GM10847 (cell line): ENCODE data around the gene MS4A3.

Experiments
- POLR2A ChIP-seq: IDR thresholded peaks from 2 replicates; pipeline ENCODE4 v1.6.1; 2011; ENCODE audit not compliant: insufficient read length; ENCODE audit errors: extremely low read depth

MS4A3 gene

DNA sequence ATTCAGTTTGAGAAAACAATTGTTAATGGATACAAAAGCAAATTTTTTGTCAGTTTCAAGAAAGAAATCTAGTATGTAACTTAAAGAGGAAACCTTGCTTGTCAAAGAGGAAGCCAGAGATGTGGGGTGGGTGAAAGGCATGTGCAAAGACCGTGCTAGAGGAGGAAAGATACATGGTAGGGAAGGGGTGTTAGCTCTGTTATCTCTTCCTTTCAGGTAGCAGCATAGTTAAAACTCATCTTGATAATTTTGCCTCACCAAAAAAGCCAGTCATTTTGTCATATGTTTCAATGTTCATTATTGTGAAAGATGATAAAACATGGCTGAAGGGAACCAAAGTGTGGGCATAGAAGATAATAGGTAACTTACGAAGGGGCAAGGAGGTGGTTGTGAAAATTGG, 29.4 kb downstream of the MS4A3 start:
- no peak for TF ChIP-seq POLR2A

DNA sequence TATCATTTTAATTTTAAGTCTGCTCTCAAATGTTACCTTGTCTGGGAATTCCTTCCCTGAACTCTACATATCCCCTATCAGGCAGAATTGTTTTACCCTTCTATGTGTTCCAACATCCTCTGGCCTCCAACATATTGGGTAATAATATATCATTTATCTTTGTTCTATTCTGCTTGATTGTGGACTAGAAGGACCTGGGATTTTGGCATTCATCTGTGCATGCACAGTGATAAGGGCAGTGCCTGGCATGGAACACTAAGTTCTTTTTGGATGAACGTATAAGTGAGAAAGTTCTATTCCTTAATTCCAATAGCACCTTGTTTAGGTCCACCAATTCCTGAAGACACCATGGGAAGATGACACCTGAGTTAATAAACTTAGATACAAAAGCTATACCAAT, 30.8 kb downstream of the MS4A3 start:
- no peak for TF ChIP-seq POLR2A

DNA sequence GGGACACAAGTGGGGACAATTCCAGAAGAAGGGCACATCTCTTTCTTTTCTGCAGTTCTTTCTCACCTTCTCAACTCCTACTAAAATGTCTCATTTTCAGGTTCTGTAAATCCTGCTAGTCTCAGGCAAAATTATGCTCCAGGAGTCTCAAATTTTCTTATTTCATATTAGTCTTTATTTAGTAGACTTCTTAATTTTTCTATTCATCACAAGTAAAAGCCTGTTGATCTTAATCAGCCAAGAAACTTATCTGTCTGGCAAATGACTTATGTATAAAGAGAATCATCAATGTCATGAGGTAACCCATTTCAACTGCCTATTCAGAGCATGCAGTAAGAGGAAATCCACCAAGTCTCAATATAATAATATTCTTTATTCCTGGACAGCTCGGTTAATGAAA, 31.9 kb downstream of the MS4A3 start, which contains the start of gene MS4A2:
MS4A2 (plus strand) TSS at position 301 of the 400 bp plus-strand sequence. CDS start 102 bp downstream, outside the sequence.
- no peak for TF ChIP-seq POLR2A

- TF ChIP-seq POLR2A, result no peak
Observed at GRCh38 chr11:60095477-60096120, 39.1 kb downstream of the MS4A3 start.

GRCh38 chr11:60097189-60097588, 40.7 kb downstream of the MS4A3 start:
- TF ChIP-seq POLR2A, result no peak

DNA sequence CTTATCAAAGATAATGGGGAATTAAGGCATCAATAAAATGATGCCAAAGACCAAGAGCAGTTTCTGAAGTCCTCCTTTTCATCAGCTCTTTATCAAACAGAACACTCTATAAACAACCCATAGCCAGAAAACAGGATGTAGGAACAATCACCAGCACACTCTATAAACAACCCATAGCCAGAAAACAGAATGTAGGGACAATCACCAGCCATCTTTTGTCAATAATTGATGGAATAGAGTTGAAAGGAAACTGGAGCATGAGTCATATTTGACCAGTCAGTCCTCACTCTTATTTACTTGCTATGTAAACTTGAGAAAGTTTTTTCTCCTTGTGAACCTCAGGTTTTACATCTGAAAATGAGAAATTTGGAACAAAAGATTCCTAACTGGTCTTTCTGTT, 42.0 kb downstream of the MS4A3 start:
- no peak for TF ChIP-seq POLR2A

DNA sequence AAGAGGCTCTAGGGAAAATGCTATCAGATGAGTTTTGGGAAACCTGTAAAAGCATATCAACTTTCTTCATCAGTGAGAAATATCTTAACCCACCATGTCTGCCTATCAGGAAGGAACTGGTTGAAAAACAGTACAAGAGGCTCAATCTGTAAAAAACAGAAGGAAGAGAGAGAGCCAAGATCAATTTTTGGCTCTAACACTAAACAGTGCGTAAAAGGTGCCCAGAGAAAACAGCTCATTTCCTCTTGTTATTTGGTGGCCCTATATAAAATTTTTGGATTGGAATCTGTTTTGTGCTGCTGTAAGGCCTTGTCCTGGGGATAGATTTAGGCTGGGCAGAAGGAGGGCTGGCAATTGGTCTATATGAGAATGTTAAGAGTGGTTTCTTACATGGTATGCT, 44.1 kb downstream of the MS4A3 start:
- TF ChIP-seq POLR2A, result no peak

GRCh38 chr11:60111793-60112192, 55.3 kb downstream of the MS4A3 start:
- no peak for TF ChIP-seq POLR2A

GRCh38 chr11:60116996-60117790, 60.7 kb downstream of the MS4A3 start:
- TF ChIP-seq POLR2A, result no peak

- TF ChIP-seq POLR2A, result no peak
Observed at GRCh38 chr11:60118338-60118737, 61.9 kb downstream of the MS4A3 start.

DNA sequence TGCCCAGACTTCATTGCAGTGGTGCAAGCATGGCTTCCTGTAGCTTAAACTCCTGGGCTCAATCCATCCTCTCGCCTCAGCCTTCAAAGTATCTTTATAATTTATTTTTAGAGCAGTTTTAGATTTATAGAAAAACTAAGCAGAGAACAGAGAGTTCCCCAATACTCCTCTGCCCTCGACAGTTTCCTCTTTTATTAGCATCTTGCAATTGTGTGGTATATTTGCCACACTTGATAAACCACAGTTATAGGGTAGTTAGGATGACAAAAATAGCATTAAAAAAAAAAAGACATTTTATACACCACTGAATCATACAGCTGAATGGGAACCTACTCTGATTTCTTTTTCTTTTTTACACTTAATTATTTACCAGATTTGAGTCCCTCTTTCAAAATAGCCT, 63.2 kb downstream of the MS4A3 start:
- TF ChIP-seq POLR2A, result no peak
